T follicular helper cell (primary cell): ENCODE data around the gene AHCYL1.

ENCODE experiments used
- DNase-seq: peaks from one replicate; pipeline ENCODE4 v3.0.0-alpha.2; 2020; ENCODE audit warnings: low read depth

The AHCYL1 gene

GRCh38 chr1:109976762-109977161 is 7.8 kb upstream of the AHCYL1 start:
- DNase-seq: no peak

- no peak for DNase-seq
Observed at GRCh38 chr1:109977225-109977624, 7.3 kb upstream of the AHCYL1 start.

GRCh38 chr1:109977657-109978378 is 6.7 kb upstream of the AHCYL1 start:
- DNase-seq: no peak

GRCh38 chr1:109978761-109979488 is 5.6 kb upstream of the AHCYL1 start:
- no peak for DNase-seq

GRCh38 chr1:109979489-109980091 is 5.0 kb upstream of the AHCYL1 start:
- DNase-seq: no peak

- DNase-seq: no peak
Observed at GRCh38 chr1:109980324-109981003, 4.1 kb upstream of the AHCYL1 start.

DNA sequence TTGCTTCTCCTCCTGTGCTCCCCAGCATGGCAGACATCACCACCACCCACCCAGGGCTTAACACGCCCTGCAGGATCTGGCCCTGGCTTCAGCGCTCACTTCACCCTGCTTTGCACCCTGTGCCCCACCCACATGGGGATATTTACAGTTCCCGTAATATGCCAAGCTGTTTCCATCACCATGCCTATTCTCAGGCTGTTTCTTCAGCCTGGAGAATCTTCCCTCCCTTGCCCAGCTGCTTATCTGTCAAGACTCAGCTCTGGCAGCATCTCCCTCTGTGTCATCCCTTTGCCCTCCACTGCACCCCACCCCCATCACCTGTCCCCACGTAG is 3.6 kb upstream of the AHCYL1 start:
- no peak for DNase-seq

DNA sequence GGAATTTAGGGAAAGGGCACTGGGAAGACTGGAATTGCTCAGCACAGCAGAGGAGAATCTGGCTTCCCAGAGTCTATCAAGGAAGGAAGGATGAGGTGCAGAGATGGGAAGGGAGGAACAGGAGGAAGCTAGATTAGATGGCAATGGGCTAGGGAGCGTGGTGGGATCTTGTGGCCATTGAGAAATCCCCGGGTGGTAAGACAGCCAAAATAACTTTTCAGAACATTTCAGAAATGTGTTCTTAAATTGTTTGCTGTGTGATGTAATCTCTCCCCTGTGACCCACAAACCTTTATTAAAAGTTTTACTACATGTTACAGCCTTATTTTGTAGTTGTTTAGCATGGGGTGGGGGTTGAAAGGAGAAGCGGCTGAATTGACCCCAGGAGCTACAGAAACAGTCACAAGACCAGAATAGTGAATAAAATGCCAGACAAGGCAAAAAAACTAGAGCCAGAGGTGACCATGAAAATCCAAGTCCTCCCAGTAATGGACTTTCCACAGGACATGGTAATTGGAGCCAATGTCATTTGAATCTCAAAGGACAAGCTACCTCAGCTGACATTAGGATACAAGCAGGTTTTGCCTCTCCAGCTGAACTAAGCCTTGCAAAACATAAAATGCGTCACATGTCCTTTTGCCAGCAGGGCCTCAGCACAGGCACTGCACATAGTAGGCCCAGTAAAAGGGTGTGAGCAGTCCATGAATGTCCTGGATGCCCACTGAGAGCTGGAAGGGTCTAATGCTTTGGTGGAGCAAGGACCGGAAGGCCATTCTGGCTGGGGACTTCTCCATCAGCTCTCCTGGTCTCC is 980 bp upstream of the AHCYL1 start:
- no peak for DNase-seq

GRCh38 chr1:109984190-109984455 is 442 bp upstream of the AHCYL1 start:
- DNase-seq: no peak

DNA sequence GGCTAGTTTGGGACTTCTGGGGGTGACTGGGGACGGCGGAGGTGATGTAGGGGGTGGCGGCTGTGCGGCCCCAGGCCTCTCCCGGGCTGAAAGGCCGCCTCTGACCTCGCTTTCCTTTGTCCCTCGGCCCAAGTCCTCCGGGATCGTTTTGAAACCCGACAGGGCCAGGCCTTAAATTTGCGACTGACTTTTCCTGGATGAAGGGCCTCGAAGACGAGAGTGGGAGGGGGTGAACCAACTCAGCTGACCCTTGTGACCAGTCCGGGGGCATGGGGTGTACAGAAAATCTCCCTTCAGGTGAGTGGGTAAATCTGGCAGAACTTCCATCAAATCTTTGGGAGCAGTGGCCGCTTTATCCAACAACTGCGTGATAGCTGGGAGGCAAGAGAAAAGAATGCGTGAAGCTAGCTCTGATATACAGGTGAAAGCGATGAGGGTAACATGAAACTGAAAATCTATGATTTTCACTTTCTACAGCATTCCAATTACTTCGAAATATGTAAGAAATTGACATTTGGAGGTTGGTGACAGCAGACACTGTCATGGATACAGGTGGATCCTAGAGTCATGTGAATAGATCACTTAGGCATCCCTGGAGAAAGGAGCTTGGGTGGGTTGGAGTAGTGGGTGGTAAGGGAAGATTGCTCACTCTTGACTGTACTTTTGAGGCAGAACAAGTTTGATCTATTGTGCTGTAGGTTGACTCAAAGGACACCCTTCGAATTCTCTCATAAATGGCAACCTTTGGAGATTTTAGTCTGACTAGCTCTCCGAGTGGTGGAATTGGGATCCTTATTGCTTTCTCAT is 885 bp downstream of the AHCYL1 start:
- no peak for DNase-seq

DNA sequence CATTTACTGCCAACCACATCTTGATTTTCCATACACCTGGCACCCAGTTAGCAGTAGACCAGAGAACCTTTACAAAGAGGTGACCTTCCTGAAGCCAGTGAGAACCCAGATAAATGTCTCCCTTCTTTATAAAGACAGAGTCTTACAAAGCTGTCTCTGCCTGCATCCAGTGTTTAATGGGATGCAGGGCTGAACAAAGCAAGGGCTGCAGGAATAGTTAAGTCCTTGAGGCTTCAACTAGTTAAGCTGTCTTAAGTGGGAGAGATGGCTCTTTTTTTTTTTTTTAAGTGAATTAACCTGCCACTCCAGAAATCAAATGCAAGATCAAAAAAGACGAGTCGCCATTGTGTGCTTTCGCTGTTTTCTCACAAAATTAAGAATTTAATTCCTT is 1.5 kb downstream of the AHCYL1 start:
- DNase-seq: no peak

DNA sequence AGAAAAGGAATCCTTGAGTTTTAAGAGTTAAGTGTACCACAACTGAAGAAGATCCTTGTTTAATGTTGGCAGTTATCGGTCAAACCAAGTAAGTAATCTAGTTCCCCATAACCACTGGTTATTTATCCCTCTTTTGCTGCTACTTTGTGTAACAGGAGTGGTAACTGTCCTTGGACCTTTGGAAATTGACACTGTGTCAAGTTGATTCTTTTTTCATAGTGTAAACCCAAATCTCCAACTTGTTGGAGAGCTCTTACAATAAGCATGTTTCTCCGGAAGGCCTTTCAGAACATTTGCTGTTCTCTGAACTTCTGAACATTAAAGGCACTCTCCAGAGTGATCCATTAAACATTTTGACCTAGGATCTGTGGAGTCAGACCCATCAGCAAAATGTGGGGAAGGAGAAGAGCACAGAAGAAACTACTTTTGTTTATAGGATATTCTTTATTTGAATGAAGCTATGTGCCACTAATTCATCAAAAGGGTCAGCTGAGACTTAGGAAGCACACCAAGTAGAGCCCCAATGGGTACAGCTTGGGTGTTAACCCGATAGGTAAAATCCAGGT is 3.9 kb downstream of the AHCYL1 start:
- no peak for DNase-seq

DNA sequence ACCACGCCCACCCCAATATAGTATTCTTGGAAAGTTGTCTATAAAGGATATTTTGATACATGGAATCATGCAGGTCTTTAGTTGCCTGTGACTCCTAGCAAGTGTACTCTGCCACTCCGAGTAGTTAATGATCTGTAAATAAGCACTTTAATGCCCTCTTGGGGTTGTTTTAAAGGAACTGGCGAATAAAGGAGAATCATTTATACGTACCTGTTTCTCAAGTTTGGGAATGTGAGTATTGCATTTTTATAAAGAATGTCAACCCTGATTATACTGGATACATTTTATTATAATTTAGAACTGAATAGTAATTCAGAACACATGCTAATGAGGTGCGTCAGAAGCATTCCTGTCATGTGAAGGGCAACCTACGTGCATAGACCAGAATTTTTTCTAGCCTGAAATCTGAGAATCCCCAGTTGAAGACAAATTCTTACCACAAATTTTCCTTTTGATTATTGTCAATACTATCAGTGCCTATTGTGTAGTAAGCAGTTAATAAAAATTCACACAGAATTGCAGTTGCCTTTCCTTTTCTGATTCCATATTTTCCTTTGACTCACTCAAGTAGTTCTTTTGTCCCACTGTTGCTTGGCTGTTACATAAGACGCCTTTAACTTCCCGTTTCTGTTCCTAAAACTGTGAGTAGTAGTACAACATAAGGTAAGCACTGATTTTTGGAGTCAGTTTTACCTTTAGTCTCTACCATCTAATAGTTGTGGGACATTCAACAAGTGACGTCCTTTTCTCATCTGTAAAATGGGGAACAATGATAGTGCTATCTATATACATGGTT is 5.1 kb downstream of the AHCYL1 start:
- no peak for DNase-seq

GRCh38 chr1:109990302-109990653 is 5.7 kb downstream of the AHCYL1 start:
- no peak for DNase-seq

DNA sequence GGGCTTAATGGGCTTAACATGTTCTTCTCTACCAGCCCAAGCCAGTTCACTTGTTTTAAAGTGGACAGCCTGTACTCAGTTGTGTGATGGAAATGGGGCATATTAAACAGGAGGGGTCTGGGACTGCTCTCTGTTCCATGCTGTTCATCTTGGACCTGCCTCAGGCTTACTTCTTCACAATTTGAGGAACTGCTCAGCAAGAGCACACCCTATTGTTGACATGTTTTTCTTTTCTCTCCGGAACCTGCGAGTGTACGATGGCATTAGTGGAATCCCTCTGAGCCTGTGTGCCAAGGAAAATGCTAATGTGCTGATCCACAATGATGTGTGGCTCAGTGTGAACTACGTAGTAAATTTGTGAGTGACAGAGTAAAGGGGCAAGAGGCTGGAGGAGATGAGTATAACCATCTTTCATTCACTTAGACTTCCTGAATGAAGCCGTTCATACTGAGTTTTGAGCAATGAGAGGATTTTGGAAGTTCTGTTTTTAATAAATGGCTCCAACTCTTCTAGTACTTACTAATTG is 6.9 kb downstream of the AHCYL1 start:
- DNase-seq: no peak

DNA sequence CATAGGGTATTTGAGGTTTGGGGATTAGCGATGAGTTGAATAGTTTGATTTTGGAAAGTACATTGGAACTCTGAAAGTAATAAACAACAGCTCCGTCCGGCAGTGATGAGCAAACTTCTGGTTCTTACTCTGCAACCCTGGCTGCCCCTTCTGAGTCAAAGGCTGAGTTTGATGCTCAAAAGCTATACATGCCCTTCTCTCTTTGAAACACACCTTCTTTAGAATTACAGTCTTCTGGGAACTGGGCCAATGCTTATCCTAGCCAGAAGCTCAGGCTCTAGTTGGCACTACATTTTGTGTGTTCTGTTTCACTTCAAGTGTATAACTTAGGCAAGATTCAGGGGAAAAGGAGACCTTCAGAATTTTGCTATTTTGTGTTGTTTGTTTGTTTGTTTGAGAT is 9.3 kb downstream of the AHCYL1 start:
- no peak for DNase-seq

DNA sequence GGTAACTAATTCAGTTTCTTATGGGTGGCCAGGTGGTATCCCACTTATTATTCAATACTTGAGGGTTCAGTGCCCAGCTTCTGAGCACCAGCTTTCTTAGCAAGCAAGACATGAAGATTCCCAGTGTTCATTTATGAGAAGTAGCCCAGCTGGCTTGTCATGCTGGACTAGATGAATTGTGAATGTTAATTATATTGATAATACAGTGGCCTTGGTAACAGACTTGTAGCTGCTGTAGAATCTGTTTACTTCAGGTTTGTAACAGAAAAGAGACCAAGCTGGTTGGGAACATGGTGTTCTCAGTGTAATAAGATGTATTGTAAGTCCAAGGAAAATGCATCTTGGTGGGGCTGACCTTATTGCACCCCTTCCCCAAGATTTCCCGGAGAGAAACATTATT is 10.1 kb downstream of the AHCYL1 start:
- DNase-seq: no peak

- DNase-seq: no peak
Observed at GRCh38 chr1:109995536-109995935, 11.0 kb downstream of the AHCYL1 start.

DNA sequence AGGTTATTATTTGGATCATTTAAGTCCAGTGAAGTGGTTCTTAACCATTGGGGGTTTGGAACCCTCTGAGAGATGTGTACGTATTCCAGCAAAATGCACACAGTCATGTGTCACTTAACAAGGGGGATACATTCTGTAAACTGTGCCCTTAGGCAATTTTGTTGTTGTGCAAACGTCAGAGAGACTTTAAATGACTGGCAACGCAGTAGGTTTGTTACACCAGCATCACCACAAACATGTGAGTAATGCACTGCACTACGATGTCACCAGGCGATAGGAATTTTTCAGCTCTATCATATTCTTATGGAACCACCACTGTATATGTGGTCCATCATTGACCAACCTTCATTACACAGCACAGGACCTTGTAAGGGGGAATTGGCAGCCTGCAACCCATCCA is 11.9 kb downstream of the AHCYL1 start:
- DNase-seq: no peak

DNA sequence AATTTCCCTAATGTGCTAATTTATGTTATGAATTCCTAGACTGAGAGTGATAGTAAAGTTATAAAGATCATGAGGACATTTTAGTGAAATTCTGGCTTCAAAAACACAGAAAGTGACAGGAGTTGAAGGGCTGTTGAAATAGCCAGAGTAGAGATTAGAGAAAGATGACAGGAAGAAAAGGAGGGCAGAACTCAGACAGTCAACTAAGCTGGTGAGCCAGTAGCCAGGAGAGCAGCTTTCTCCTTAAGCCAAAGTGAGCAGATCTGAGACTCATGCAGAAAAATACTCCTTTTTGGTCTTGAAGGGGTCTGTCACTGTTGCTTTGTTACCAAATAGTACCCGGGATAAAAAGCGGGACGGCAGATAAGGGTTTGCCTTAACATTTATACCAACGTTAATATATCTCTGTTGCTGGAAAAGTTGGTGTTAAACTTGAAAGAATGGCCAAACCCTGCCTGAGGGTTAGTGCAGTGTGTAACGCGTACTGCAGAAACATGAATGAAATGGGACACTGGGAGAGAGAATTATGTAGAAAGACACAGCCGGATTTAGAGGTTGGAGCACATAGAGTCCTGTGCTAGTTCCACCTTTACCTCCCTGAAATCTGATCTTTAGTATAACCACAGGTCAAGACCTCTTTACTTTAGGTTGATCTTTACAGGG is 12.8 kb downstream of the AHCYL1 start:
- no peak for DNase-seq
